SK-N-SH treated with all-trans-retinoic acid at 6 μM for 48 hours (cell line): ENCODE results near the gene KCNT2.

Experiments used
- ATAC-seq: fragments of 200-7000 bp; cut with Tn5 transposase; 3 replicates; pipeline ENCODE4 v1.9.1; 2020; ENCODE audit warnings: mild to moderate bottlenecking, moderate library complexity
- ARNTL ChIP-seq: fragments of 450-650 bp; formaldehyde crosslinking; IDR thresholded peaks from 2 replicates; pipeline ENCODE4 v1.5.0; 2020; ENCODE audit warnings: low read depth, mild to moderate bottlenecking, moderate library complexity, borderline replicate concordance
- BACH2 ChIP-seq: fragments of 250-450 bp; sonication (Bioruptor Pico); IDR thresholded peaks from 2 replicates; pipeline ENCODE4 v1.9.0; 2021; ENCODE audit warnings: mild to moderate bottlenecking, borderline replicate concordance
- CSRNP3 ChIP-seq: fragments of 250-450 bp; sonication (Bioruptor Pico); IDR thresholded peaks from 2 replicates; pipeline ENCODE4 v1.5.1; 2021; ENCODE audit warnings: mild to moderate bottlenecking, moderate library complexity
- ESRRG ChIP-seq: fragments of 250-450 bp; sonication (Bioruptor Pico); IDR thresholded peaks from 2 replicates; pipeline ENCODE4 v1.6.1; 2021; ENCODE audit warnings: mild to moderate bottlenecking
- GLIS3 ChIP-seq: fragments of 250-450 bp; sonication (Bioruptor Pico); IDR thresholded peaks from 2 replicates; pipeline ENCODE4 v1.5.0; 2020; ENCODE audit warnings: mild to moderate bottlenecking, moderate library complexity
- ISL1 ChIP-seq: fragments of 250-450 bp; sonication (Bioruptor Pico); IDR thresholded peaks from 2 replicates; pipeline ENCODE4 v2.1.2; 2022; ENCODE audit warnings: mild to moderate bottlenecking, moderate library complexity
- OSR1 ChIP-seq: fragments of 250-450 bp; sonication (Bioruptor Pico); IDR thresholded peaks from 2 replicates; pipeline ENCODE4 v1.8.0; 2022; ENCODE audit warnings: moderate library complexity, mild to moderate bottlenecking, inconsistent platforms
- PPARA ChIP-seq: fragments of 250-450 bp; sonication (Bioruptor Pico); IDR thresholded peaks from 2 replicates; pipeline ENCODE4 v1.5.0; 2020; ENCODE audit warnings: mild to moderate bottlenecking, borderline replicate concordance
- SNAI2 ChIP-seq: fragments of 250-450 bp; sonication (Bioruptor Pico); IDR thresholded peaks from 2 replicates; pipeline ENCODE4 v1.5.0; 2020; ENCODE audit warnings: mild to moderate bottlenecking, moderate library complexity
- TCF4 ChIP-seq: fragments of 250-450 bp; sonication (Bioruptor Pico); IDR thresholded peaks from 2 replicates; pipeline ENCODE4 v1.8.0; 2021; ENCODE audit warnings: mild to moderate bottlenecking, moderate library complexity, borderline replicate concordance
- TOX ChIP-seq: fragments of 250-450 bp; sonication (Bioruptor Pico); IDR thresholded peaks from 2 replicates; pipeline ENCODE4 v1.8.0; 2021; ENCODE audit warnings: mild to moderate bottlenecking, moderate library complexity, borderline replicate concordance
- TSHZ2 ChIP-seq: fragments of 250-450 bp; sonication (Bioruptor Pico); IDR thresholded peaks from 2 replicates; pipeline ENCODE4 v1.5.0; 2020; ENCODE audit warnings: mild to moderate bottlenecking, moderate library complexity
- ZC3H10 ChIP-seq: fragments of 250-450 bp; sonication (Bioruptor Pico); IDR thresholded peaks from 2 replicates; pipeline ENCODE4 v1.5.1; 2021; ENCODE audit warnings: mild to moderate bottlenecking, moderate library complexity
- ZFP3 ChIP-seq: fragments of 250-450 bp; sonication (Bioruptor Pico); IDR thresholded peaks from 2 replicates; pipeline ENCODE4 v1.5.0; 2020; ENCODE audit warnings: mild to moderate bottlenecking, moderate library complexity
- ZFP30 ChIP-seq: fragments of 450-650 bp; formaldehyde crosslinking; IDR thresholded peaks from 2 replicates; pipeline ENCODE4 v1.5.0; 2022; ENCODE audit warnings: mild to moderate bottlenecking, moderate library complexity
- ZNF565 ChIP-seq: fragments of 450-650 bp; formaldehyde crosslinking; conservative IDR thresholded peaks from 2 replicates; pipeline ENCODE4 v1.5.0; 2020; ENCODE audit warnings: low read depth, mild to moderate bottlenecking, moderate library complexity
- ZNF70 ChIP-seq: fragments of 450-650 bp; formaldehyde crosslinking; IDR thresholded peaks from 2 replicates; pipeline ENCODE4 v1.5.0; 2020; ENCODE audit warnings: mild to moderate bottlenecking, moderate library complexity
- ZNF8 ChIP-seq: fragments of 450-650 bp; formaldehyde crosslinking; IDR thresholded peaks from 2 replicates; pipeline ENCODE4 v1.5.0; 2020; ENCODE audit warnings: mild to moderate bottlenecking, moderate library complexity
- TF ChIP-seq, protein P1 (sequence below): fragments of 250-450 bp; sonication (Bioruptor Pico); IDR thresholded peaks from 2 replicates; pipeline ENCODE4 v1.8.0; 2021; ENCODE audit warnings: low read depth, mild to moderate bottlenecking, moderate library complexity, borderline replicate concordance
- TF ChIP-seq, protein P2 (sequence below): fragments of 250-450 bp; sonication (Bioruptor Pico); IDR thresholded peaks from 2 replicates; pipeline ENCODE4 v1.5.1; 2020; ENCODE audit warnings: low read depth, mild to moderate bottlenecking, moderate library complexity

The KCNT2 gene

DNA sequence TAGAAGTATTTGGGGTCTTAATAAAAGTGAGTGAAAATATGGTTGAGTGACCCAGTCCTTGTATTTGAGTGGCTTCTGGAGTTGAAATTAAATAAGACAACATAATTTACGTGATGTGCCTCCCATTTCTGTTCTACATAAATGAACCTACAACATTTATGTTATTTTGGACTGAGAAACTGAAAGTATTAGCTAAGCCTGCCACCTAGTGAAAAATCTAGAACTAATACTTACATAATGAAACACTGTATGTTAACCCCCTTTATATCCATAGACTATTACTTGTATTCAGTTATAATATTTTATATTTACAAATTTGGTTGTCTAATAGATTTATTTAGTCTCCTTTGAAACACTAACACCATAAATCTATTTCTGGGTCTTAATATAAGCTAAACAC, 298.9 kb downstream of the KCNT2 start (continued):
- TF ChIP-seq CSRNP3 (CRISPR knock-in tag): no peak
- TF ChIP-seq BACH2 (CRISPR knock-in tag): no peak
- TF ChIP-seq ARNTL (CRISPR knock-in tag): no peak
- TF ChIP-seq PPARA (CRISPR knock-in tag): no peak
- no peak for TF ChIP-seq ESRRG
- no peak for TF ChIP-seq ZFP3
- TF ChIP-seq, all 23 proteins: peak for 0

GRCh38 chr1:196308176-196308575, 300.1 kb downstream of the KCNT2 start:
- no peak for ATAC-seq
- no peak for TF ChIP-seq ZNF70
- TF ChIP-seq ZC3H10 (CRISPR knock-in tag): no peak
- TF ChIP-seq ZNF8 (CRISPR knock-in tag): no peak
- no peak for TF ChIP-seq SNAI2 (CRISPR knock-in tag)
- no peak for TF ChIP-seq TSHZ2 (CRISPR knock-in tag)
- TF ChIP-seq ARNTL (CRISPR knock-in tag): no peak
- no peak for TF ChIP-seq ZFP30 (CRISPR knock-in tag)

DNA sequence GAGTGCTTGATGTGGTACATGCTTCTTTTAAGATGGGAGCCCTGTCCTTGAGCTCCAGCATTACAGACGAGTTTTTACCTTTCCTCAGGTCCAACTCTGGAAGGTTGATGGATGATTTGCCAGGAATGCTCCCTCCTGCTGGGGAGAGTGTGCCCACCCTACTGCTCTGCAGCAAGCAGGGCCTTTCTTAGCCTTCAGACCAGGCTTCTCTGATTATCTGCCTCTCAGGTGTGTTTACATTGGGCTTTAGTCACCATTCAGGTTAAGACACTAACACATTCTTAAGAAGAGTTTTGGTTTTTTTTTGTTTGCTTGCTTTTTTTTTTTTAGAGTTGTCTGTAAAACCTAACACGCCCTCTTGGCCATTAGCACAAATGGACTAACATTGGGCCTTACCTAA, 301.8 kb downstream of the KCNT2 start:
- no peak for ATAC-seq
- TF ChIP-seq ZFP30 (CRISPR knock-in tag): no peak
- no peak for TF ChIP-seq ESRRG
- no peak for TF ChIP-seq OSR1
- TF ChIP-seq, protein P1, sequence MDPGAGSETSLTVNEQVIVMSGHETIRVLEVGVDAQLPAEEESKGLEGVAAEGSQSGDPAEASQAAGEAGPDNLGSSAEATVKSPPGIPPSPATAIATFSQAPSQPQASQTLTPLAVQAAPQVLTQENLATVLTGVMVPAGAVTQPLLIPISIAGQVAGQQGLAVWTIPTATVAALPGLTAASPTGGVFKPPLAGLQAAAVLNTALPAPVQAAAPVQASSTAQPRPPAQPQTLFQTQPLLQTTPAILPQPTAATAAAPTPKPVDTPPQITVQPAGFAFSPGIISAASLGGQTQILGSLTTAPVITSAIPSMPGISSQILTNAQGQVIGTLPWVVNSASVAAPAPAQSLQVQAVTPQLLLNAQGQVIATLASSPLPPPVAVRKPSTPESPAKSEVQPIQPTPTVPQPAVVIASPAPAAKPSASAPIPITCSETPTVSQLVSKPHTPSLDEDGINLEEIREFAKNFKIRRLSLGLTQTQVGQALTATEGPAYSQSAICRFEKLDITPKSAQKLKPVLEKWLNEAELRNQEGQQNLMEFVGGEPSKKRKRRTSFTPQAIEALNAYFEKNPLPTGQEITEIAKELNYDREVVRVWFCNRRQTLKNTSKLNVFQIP (CRISPR knock-in tag): no peak
- TF ChIP-seq ARNTL (CRISPR knock-in tag): no peak
- no peak for TF ChIP-seq TOX (CRISPR knock-in tag)
- TF ChIP-seq ZNF8 (CRISPR knock-in tag): no peak
- TF ChIP-seq TCF4: no peak
- no peak for TF ChIP-seq BACH2 (CRISPR knock-in tag)
- TF ChIP-seq PPARA (CRISPR knock-in tag): no peak
- TF ChIP-seq ISL1 (CRISPR knock-in tag): no peak
- no peak for TF ChIP-seq TSHZ2 (CRISPR knock-in tag)
- no peak for TF ChIP-seq ZNF70
- TF ChIP-seq, protein P2, sequence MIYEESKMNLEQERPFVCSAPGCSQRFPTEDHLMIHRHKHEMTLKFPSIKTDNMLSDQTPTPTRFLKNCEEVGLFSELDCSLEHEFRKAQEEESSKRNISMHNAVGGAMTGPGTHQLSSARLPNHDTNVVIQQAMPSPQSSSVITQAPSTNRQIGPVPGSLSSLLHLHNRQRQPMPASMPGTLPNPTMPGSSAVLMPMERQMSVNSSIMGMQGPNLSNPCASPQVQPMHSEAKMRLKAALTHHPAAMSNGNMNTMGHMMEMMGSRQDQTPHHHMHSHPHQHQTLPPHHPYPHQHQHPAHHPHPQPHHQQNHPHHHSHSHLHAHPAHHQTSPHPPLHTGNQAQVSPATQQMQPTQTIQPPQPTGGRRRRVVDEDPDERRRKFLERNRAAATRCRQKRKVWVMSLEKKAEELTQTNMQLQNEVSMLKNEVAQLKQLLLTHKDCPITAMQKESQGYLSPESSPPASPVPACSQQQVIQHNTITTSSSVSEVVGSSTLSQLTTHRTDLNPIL (CRISPR knock-in tag): no peak
- no peak for TF ChIP-seq ZFP3
- TF ChIP-seq SNAI2 (CRISPR knock-in tag): no peak
- TF ChIP-seq GLIS3 (CRISPR knock-in tag): no peak
- no peak for TF ChIP-seq ZNF565
- no peak for TF ChIP-seq CSRNP3 (CRISPR knock-in tag)
